Hematopoietic multipotent progenitor cell treated with erythropoietin and hydrocortisone succinate and interleukin-3 and kit ligand, for 17 days (in vitro differentiated cells): ENCODE results near the gene CLIC3.

ENCODE experiments used
- DNase-seq: peaks from one replicate; pipeline ENCODE4 v3.0.0-alpha.2; 2015; ENCODE audit warnings: low spot score

CLIC3 gene

GRCh38 chr9:136980669-136981478, 15.5 kb downstream of the CLIC3 start:
- DNase-seq = no peak

- DNase-seq = no peak
Measured at GRCh38 chr9:136979769-136980587, 16.4 kb downstream of the CLIC3 start.

GRCh38 chr9:136978865-136979544, 17.4 kb downstream of the CLIC3 start:
- DNase-seq = no peak

- DNase-seq = peak; percentile 63
Measured at GRCh38 chr9:136978073-136978864, 18.1 kb downstream of the CLIC3 start.

GRCh38 chr9:136977649-136978072, 18.7 kb downstream of the CLIC3 start:
- no peak for DNase-seq

- DNase-seq = no peak
Measured at GRCh38 chr9:136977223-136977622, 19.1 kb downstream of the CLIC3 start, which contains the start of gene PTGDS. PTGDS (plus strand) TSS chr9:136977504; CDS start chr9:136977579, 75 bp downstream.

GRCh38 chr9:136975644-136976043, 20.7 kb downstream of the CLIC3 start:
- DNase-seq = no peak

GRCh38 chr9:136974817-136975535, 21.4 kb downstream of the CLIC3 start:
- DNase-seq = no peak

- DNase-seq = no peak
Measured at GRCh38 chr9:136973618-136974617, 22.4 kb downstream of the CLIC3 start.

- no peak for DNase-seq
Measured at GRCh38 chr9:136972743-136973142, 23.6 kb downstream of the CLIC3 start.

- no peak for DNase-seq
Measured at GRCh38 chr9:136972335-136972734, 24.0 kb downstream of the CLIC3 start.

- DNase-seq = no peak
Measured at GRCh38 chr9:136971746-136972145, 24.6 kb downstream of the CLIC3 start.

- DNase-seq = no peak
Measured at GRCh38 chr9:136970361-136970760, 26.0 kb downstream of the CLIC3 start.

- no peak for DNase-seq
Measured at GRCh38 chr9:136969774-136970173, 26.6 kb downstream of the CLIC3 start.

GRCh38 chr9:136969150-136969549, 27.2 kb downstream of the CLIC3 start:
- DNase-seq = no peak

GRCh38 chr9:136968333-136969127, 27.8 kb downstream of the CLIC3 start:
- no peak for DNase-seq

GRCh38 chr9:136965771-136966484, 30.4 kb downstream of the CLIC3 start:
- DNase-seq = no peak

GRCh38 chr9:136964833-136965422, 31.4 kb downstream of the CLIC3 start:
- no peak for DNase-seq
